Stimulated activated CD4-positive, alpha-beta T cell treated with anti-CD3 and anti-CD28 coated beads, Interleukin-15, amount 100 ng/mL, for 24 hours (primary cell): ENCODE results near the gene PTPN9.
"Not testable (repeated sequence)": the region's sequence is repeated elsewhere in the genome, so short reads cannot be mapped to it uniquely, and the experiment has no call there.

Experiments
- DNase-seq: peaks from one replicate; pipeline ENCODE4 v3.0.0-alpha.2; 2020

PTPN9 gene

GRCh38 chr15:75578948-75579920, at the start of gene PTPN9:
TSS of gene PTPN9 (minus strand) at chr15:75579315. CDS start at chr15:75578776, 539 bp downstream.
- peak; percentile 79 for DNase-seq

- DNase-seq = peak; percentile 97
Measured at GRCh38 chr15:75625542-75626347, 46.6 kb upstream of the PTPN9 start, which contains the start of gene SNUPN. TSS of gene SNUPN (minus strand) at chr15:75625725. CDS start at chr15:75621051, 4,674 bp downstream.

- no peak for DNase-seq
Measured at GRCh38 chr15:75622505-75622904, 43.4 kb upstream of the PTPN9 start.

GRCh38 chr15:75620841-75621391, 41.8 kb upstream of the PTPN9 start:
- peak; percentile 49 for DNase-seq

GRCh38 chr15:75620058-75620820, 41.1 kb upstream of the PTPN9 start:
- no peak for DNase-seq

- no peak for DNase-seq
Measured at GRCh38 chr15:75616766-75617165, 37.7 kb upstream of the PTPN9 start.

GRCh38 chr15:75606711-75607699, 27.9 kb upstream of the PTPN9 start:
- DNase-seq = no peak

GRCh38 chr15:75606026-75606425, 26.9 kb upstream of the PTPN9 start:
- no peak for DNase-seq

GRCh38 chr15:75599401-75599800, 20.3 kb upstream of the PTPN9 start:
- no peak for DNase-seq

- no peak for DNase-seq
Measured at GRCh38 chr15:75598361-75598760, 19.2 kb upstream of the PTPN9 start.

- peak; percentile 35 for DNase-seq
Measured at GRCh38 chr15:75597667-75598341, 18.7 kb upstream of the PTPN9 start.

- no peak for DNase-seq
Measured at GRCh38 chr15:75596703-75597345, 17.7 kb upstream of the PTPN9 start.

GRCh38 chr15:75594276-75594675, 15.2 kb upstream of the PTPN9 start:
- no peak for DNase-seq

GRCh38 chr15:75591655-75592364, 12.7 kb upstream of the PTPN9 start:
- no peak for DNase-seq

GRCh38 chr15:75590239-75590638, 11.1 kb upstream of the PTPN9 start:
- no peak for DNase-seq

GRCh38 chr15:75589071-75589470, 10.0 kb upstream of the PTPN9 start:
- DNase-seq = no peak

- DNase-seq = not testable (repeated sequence)
Measured at GRCh38 chr15:75586422-75586821, 7.3 kb upstream of the PTPN9 start.

GRCh38 chr15:75584121-75584520, 5.0 kb upstream of the PTPN9 start:
- DNase-seq = no peak

- DNase-seq = no peak
Measured at GRCh38 chr15:75583701-75584100, 4.6 kb upstream of the PTPN9 start.
